Left forelimb (tissue), 1 donor: ENCODE data around the gene GFOD1.
A peak's percentile ranks its signal among the peaks of the same experiment; 100 is the strongest.
"Not testable (repeated sequence)": the region's sequence is repeated elsewhere in the genome, so short reads cannot be mapped to it uniquely, and the experiment has no call there.

Experiments
- DNase-seq: peaks from one replicate; pipeline ENCODE4 v3.0.0-alpha.2; 2018; ENCODE audit warnings: low spot score

Gene GFOD1

DNA sequence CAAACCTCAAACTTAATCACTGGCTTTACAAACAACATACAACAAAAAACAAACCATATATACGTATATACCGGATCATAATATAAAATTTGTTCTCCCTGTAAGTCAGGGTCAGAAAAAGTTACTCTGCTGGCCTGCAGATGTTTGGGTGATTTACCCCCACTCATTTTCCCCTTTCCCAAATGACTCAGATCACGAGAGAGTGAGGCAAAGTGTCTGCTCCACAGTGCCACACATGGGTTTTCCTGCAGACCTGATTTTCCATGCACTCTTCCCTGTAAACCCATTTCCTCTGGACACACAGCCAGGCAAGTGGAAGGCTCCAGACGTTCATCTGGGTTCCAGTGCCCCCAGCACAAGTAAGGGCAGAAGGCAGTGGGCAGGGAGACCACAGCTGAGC is 23.5 kb downstream of the GFOD1 start:
- no peak for DNase-seq

DNA sequence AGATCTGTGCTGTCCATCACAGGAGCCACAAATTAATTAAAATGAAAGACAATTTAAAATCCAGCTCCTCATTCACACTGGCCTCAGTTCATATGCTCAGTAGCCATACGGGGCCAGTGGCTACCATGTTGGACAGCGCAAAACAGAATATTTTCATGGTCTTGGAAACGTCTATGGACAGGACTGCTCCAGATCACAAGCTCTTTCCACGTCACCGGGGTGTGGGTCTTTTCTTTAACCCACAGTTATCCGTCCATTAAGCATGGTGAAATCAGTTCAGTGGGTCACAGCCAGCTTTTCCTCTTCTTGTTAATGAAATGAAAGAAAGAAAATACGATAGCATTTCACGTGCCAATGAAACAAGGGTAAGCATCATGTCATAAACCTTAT is 24.1 kb downstream of the GFOD1 start:
- DNase-seq: no peak

DNA sequence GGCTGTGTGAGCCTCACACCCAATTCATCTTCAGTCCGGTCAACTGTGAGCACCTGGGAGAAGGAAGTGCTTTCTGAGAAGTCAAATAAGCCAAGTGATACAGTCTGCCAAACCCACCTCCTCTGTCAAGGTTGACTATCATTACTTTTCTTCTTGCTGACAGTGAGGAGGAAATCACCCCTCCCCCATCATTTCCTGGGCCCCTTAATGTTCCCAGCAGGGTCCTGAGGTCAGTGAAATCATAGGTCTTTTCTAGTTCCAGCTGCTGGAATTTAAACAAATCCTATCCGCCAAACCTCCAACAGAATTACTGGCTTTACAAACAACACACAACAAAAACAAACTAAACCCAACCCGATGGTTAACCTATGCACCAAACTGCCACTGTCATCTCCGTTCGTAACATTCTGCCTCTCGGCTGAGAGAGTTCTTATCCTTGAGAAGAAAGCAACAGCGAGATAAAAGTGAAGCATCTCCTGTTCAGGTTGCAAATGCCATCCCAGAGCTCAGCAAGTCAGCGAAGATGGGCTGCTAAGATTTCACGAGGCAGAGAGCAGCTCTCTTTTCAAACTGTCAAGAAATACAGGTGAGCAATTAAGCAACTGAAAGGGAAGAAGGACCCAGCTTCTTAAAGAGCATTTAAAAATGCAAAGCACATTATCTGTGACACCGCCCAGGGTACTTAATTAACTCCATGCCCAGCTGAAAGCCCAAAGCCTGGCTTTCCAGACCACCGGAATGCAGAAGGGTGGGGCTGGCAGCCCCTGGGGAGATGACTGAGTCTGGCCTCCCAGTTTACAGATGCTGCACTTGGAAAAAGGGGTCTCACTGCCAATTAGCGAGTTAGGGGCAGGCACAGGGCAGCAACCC is 24.7 kb downstream of the GFOD1 start:
- no peak for DNase-seq

DNA sequence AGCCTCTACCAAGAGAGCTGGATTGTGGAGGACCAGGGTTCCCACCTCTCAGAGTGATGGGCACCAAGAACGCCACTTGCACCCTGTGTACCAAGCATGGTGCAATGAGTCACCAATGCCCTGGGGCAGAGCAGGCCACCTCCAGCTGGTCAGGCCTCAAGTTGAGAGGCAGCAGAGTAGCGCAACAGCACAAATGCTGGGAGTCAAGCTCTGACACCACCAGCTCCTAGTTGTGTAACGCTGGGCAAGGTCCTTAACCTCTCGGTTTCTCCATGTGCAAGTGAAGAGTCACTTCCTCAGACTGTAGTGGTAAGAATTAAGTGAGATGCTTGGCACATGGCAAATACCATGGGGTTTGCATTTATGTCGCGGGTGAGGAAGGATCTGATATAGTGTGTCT is 25.6 kb downstream of the GFOD1 start:
- no peak for DNase-seq

DNA sequence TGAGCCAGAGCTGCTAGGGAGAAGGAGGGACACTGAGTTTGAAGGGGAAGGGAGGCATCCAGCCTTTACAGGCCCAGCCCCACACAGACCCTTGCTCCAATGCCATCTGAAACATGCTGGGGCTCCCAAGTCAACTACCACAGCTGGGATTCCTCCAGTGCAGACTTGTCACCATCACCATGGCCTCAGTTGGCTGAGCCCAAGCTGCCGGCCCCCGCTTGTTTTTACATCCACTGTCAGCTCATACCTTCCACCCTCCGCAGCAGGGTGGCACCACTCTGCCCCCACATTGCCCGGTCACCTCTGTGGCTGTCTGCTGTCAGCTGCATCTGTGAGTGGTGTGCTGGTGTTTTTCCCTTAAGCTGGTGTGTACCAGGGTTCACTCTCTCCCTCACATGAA is 26.1 kb downstream of the GFOD1 start:
- DNase-seq: no peak

DNA sequence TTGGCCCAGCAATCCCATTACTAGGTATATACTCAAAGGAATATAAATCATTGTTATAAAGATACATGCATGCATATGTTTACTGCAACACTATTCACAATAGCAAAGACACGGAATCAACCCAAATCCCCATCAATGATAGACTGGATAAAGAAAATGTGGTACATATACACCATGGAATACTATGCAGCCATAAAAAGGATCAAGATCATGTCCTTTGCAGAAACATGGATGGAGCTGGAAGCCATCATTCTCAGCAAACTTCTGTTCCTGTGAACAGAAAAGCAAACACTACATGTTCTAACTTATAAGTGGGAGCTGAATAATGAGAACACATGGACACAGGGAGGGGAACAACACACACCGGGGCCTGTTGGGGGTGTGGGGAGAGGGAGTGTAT is 27.1 kb downstream of the GFOD1 start:
- not testable (repeated sequence) for DNase-seq

DNA sequence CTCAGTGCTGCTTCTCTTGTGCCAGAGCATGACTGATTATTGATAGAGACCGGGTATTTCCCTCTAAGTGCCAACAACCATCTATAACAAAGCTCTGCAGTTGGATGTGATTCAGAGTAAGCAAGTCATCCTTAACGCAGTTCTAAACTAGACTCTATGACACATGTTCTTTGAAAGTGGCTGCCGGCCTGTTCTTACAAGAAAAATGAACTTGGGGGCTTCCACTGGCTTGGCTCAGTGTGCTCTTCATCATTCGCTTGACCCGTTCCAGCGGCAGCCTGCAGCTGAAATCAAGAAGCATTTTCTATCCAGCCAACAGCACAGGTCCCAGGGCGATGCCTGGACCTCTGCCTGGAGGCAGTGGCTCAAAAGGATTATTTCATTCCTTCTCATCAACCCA is 29.8 kb downstream of the GFOD1 start:
- no peak for DNase-seq

DNA sequence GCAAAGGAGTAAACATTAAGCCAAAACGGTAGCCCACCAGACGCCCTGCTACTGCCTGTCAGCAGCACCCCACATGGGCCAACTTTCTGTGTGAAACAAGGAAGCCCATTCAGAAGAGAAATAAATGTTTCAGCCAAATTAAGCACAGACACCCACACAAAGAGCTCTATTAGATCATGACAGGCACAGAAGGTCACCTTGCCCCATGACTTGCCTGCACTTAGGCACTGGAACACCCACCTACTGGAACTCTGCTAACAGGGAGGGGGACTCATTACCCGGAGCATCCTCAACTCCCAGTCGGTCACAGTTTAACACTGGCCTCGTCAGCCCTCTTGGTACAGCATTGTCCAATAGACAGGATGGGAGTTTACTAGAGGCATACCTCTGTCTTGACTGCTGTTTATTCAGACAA is 31.8 kb downstream of the GFOD1 start:
- DNase-seq: peak; percentile 61

DNA sequence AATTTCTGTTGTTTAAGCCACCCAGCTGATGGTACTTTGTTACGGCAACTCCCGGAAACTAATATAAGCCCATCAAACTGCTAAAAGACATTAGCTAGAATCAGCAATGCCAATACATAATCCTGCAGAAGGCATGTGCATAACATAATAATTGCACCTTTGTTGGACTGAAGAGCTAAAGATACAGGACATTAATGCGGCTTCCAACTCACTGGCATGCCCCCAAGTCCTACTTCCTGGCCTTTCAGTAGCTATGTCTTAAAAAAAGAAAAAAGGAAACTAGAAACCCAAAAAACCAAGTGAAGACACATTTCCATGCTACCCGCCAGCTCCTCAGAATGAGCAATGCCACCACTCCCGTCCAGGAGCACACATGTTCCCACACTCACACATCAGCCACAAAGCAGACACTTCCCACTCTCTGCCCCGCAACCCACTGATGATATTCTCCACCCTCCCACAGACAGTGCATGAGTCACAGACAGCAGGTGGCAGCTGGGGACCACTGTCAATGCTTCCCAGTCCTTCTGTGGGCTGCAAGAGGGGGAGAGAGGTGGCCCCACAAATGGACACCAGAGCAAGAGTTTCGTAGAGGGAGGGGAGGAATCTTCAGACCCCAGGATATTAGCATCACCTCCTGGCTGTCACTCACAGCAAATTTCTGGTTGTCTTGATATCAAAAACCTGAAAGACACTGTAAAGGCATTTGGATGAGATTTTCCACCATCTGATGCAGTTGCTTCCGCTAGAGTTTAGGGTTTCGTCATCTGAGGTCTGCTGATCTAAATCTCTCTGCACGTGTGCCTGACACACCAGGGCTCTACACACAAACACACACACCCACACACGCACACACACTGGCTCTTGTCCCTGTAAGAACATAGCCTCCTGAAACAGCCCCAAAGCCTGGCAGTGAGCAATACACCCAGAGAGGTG is 32.8 kb downstream of the GFOD1 start:
- DNase-seq: no peak

DNA sequence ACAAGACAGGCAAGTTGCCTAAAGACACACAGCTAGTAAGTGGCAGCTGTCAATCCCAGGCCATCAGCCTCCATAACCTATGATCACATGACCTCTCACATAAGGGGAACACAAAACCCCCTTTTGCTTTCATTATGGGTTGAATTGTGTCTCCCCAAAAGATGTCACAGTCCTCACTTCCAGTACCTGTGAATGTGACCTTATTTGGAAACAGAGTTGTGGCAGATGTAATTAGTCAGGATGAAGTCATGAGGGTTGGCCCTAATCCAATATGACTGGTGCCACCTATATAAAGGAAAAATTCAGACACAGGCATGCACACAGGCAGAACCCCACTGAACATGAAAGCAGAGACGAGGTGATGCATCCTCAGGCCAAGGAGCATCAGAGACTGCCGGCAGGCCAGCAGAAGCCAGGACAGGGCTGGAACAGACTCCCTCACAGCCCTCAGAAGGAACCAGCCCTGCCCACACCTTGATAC is 33.6 kb downstream of the GFOD1 start:
- DNase-seq: no peak

DNA sequence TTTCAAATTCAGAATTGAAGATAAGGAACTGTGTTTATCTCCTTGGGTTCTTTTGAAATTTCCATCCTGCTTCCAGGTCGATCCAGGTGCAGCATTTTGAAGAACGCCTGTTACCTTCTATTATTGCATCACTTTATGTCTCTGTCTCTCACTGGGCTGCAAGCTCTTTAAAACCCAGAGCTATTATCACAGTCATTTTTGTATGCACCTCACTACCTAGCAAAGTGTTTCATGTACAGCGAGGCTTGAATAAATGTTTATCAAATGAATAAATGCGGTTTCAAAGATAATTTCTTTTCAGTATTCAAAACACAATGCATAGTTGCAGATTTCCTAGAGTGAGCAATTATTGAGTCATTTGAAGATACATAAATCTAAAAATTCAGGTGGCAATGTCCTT is 34.2 kb downstream of the GFOD1 start:
- DNase-seq: no peak

DNA sequence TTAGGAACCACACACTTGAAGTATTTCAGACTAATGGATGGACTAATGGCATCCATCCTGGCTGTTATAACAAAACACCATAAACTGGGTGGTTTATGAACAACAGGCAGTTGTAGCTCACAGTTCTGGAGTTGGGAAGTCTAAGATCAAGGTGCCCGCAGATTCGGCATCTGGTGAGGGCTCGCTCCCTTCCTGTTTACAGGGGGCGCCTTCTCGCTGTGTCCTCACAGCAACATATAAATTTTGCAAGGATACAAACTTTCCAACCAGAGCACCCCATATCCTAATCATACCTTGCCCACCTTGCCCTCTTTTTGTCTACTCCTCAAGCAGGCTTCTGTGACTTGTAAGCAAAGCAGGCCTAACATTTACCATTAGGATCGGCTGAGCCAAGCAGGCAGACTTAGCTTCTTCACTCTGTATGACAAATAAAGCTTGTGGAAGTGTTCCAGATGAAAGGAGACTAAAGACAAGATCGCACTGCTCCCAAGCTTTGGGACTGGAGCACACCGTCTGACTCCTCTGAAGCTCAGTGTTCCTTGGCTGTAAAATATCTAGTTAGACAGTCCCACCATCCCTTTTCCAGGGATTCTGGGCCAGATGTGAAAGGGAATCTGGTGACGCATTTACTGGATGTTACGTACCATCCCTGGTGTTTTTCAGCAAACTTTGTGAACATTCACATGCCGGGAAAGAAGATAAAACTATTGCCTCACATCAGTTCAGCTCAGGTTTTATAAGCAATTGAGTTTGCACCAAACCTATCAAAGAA is 34.9 kb downstream of the GFOD1 start:
- peak; percentile 46 for DNase-seq

DNA sequence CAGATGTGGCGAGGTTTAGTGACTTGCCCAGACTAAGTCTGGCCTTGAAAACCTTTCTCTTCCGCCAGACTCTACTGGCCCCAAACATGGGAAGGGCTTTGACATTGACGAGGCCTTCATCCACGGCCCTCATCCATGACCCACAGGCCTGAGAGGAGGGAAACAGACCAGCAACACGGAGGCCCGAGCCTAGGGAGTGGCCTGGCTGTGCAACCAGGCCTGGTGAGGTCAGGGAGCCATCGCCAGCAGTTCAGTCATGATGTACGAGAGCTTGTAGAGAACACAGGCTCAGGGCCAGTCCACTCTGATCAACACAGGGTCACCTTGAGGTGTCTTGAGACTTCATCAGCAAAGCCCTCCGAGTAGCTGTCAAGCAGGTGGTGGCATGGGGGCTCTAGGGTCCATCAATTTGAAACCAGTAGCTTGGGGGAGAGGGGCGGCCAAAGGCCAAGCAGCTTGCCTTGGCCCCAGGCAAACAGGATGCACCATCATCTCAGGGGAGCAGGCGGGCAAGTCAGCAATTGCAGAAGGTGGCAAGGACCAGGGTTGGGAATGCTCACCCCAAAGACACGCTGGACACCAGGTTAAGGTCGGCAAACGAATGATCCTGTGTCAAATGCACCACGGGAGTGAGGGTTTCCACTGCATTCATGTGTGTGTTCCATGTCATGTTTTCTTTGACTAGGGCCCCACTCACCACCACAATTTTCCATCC is 36.1 kb downstream of the GFOD1 start:
- peak; percentile 50 for DNase-seq

DNA sequence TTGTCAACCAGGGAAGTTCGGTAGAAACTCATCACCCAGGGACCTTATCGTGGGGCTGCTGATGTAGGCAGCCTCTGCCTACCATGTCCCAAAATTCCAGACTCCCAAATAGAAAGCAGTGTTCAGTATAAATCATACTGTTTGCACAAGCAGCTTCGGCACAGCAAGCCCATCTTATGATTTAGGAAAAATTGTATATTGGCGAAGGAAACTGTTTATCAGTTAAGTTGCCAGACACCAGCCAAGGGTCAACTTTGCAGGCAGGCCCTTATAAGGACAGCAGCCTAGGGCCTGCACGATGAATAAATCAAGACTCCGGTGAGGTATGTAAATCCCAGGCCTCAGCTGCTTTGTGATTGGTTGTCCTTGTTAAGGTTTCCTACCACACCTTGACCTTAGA is 36.8 kb downstream of the GFOD1 start:
- DNase-seq: peak; percentile 20

DNA sequence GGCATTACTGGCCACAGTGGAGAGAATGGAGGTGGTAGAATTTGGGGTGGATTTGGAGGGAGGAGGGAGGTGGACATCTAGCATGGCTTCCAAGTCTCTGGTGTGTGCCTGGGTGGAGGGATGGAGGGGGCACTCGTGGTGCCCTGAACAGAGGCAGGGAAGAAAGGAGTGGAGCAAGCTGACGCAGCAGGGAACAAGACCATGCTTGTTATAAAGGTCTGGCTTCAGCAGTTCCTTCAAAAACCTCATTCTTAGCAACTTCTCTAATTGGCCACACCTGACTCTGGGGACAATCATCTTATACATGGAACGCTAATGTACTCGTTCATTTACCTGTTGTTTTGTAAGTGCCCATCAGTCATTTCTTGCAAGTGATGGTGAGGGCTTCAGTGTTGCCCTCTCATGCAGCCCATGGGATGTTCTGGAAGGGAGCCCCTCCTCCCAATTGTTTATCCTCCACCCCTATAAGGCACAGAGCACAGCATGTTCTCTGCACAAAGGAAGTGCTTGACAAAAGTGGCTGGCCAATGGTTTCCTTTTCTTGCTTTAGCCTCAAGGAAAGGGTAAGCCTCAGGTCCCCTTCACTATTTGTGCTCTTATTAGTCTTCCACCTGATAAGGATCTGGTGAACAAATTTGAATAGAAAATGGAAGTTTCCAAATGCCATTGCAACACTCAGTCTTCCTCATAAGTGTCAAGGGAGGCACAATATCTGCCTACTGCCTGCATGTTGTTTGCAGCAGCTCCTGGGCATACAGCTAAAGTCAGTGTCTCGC is 39.3 kb downstream of the GFOD1 start:
- DNase-seq: peak; percentile 22

DNA sequence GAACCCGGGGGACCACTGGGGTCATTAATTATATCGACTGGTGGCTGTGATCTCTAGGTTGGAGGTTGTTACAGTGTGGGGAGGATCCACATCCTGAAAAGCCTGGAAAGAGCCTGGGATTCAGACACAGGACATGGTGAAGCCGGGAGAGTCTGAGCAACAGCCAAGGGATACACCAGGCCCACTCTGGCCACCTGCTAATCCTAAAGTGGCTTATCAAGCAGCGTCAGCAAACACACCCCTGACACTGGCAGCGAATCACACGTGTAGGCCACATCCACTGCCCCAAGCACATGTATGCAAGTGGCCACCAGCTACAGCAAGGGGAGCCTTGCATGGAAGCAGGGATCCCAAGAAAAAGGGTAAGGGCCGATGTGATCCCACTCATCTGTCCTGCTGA is 41.0 kb downstream of the GFOD1 start:
- DNase-seq: peak; percentile 63

DNA sequence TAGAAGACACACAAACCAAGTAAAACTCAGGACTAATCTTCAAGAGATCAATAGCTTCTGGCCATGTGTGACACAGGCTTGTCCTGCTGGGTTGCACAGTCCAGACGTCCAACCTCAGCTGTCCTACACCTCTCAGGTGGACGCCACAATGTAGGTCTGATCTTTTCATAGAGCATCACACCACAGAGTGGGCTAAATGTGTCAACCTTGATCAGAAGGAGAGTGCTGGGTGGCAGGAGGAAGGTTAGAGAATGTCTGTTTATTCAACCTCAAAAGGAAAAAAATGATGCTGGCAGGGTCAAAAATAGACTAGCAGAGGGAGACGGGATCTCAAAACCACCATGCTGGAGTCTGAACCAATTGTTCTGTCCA is 41.7 kb downstream of the GFOD1 start:
- peak; percentile 4 for DNase-seq

DNA sequence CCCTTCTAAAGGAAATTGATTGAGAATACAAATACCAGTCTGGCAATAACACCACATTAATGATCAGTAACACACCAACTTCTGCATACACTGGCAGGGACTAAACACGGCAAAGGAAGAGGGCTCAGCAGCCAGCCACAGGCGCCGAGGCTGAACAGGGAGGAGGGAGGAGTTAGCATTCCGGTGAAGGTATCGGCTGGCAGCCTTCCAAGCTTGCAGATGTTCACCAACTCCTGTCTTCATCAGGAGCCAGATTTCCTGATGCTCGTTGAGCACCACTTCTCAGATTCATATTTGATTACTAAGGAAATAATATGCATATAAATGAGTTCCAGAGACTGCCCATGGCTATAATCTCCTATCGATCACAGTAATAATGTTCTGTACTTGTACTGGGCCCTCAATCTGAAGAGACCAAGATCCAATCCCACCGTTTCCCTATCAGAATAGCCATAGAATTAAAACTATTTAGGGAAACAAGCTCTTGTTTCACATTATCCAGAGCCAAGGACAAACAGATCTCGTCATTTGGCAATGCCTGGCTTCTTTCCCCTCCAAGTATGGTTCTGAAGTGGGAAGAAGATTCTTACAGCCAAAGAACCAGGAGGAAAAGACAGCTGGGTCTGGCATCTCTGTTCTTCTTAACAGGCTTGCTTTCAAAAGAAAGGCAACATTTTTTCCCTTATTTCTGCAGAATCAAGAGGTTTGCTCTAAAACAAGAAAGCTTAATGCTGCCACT is 42.2 kb downstream of the GFOD1 start:
- DNase-seq: peak; percentile 63

DNA sequence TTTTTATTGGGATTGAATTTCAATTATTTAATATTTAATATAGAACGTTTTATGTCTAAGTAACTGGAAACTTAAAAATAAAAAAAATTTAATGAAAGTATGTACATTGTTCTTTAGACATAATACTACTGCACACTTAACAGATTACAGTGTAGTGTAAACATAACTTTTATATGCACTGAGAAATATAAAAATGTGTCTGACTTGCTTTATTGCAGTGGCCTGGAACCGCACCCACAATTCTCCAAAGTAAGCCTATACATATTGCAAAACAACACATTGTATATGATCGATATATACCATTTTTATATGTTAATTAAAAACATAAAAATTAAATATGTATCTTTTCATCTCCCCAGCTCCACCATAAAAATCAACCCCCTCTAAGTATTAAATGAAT is 42.8 kb downstream of the GFOD1 start:
- no peak for DNase-seq

DNA sequence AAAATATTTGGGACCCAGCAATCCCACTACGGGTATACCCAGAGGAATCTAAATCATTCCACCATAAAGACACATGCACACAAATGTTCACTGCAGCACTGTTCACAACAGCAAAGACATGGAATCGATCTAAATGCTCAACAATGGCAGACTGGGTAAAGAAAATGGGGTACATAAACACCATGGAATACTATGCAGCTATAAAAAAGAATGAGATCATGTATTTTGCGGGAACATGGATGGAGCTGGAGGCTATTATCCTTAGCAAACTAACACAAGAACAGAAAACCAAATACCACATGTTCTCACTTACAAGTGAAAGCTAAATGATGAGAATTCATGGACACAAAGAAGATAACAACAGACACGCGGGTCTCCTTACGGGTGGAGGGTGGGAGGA is 43.4 kb downstream of the GFOD1 start:
- DNase-seq: not testable (repeated sequence)
